ENCODE data around the gene ZNF865. TPM values are rescaled to one million over a fixed set of nuclear protein-coding genes. Genes with fewer than 3 reads are reported as not detected.

Gene ZNF865
- total RNA-seq, 4 donors from 2014 or later: 7.5 to 15.4 (median 10.2) TPM

- H3K27me3 ChIP-seq: no peaks in the 10 kb centered on the region
- H3K9me3 ChIP-seq: no peaks in the 10 kb centered on the region
- intact Hi-C loops (cut with DNase I): no loop called here
- peaks cover 12 to 32% (median 26%) of the 10 kb centered on the region in 4 donors for H3K4me1 ChIP-seq
- H3K36me3 ChIP-seq: peaks cover 19 to 27% (median 25%) of the 10 kb centered on the region in 4 donors
- peak overlapping the region in 3 of 4 donors; percentile 86 to 92 (median 89) for H3K27ac ChIP-seq (replicated peaks in 1 of 4)
- no peak for DNase-seq (ENCODE audit: extremely low spot score)
- WGBS: 92% methylated on average over 73 of the region's 90 CpGs
- H3K4me3 ChIP-seq: peak overlapping the region; percentile 67 to 98 (median 80)
- TF ChIP-seq POLR2A (IDR thresholded peaks at IDR 0.05; ENCODE audit: low read depth) (no peak), EP300 (IDR thresholded peaks at IDR 0.05) (no peak), POLR2AphosphoS5 (IDR thresholded peaks at IDR 0.05) (no peak)
- TF ChIP-seq, protein P1, sequence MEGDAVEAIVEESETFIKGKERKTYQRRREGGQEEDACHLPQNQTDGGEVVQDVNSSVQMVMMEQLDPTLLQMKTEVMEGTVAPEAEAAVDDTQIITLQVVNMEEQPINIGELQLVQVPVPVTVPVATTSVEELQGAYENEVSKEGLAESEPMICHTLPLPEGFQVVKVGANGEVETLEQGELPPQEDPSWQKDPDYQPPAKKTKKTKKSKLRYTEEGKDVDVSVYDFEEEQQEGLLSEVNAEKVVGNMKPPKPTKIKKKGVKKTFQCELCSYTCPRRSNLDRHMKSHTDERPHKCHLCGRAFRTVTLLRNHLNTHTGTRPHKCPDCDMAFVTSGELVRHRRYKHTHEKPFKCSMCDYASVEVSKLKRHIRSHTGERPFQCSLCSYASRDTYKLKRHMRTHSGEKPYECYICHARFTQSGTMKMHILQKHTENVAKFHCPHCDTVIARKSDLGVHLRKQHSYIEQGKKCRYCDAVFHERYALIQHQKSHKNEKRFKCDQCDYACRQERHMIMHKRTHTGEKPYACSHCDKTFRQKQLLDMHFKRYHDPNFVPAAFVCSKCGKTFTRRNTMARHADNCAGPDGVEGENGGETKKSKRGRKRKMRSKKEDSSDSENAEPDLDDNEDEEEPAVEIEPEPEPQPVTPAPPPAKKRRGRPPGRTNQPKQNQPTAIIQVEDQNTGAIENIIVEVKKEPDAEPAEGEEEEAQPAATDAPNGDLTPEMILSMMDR (IDR thresholded peaks at IDR 0.05): no peak
Measured at GRCh38 chr19:55578761-55579747, 26.4 kb upstream of the ZNF865 start.

DNA sequence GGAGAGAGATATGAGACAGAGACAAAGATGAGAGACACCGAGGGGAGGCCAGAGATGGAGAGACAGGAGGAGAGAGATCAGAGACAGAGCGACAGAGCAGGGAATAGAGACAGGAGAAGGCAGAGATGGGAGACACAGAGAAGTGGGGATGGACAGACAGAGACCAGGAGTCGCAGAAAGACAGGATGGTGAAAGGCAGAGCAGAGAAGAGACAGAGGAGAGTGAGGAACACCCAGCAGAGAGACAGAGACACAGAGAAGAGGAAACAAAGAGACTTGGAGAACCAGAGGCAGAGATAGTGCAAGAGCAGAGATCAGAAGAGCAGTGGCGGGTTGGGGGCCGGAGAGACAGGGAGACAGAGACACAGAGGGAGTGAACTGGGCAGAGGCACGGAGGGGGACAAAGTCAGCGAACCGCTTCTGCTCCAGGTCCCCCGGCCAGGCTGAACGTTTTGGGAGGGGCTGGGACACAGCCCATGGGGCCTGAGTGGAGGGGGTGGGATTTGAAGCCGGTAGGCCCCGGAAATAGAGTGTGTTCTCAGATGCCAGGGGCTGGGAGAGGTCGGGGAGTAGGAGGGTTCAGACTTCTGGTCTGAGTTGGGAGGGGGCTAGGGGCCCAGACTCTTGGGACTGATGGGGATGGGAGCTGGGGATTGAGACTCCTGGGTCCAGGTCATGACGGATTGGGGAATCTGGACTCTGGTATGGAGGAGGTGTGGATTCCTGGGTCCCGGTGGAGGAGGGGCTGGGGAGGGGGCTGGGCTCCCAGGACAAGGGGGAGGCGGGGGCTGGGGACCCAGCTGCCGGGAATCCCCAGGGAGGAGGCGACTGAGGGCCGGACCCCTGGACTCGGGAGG lies 25.5 kb upstream of the ZNF865 start:
- no peak for DNase-seq (ENCODE audit: extremely low spot score)
- H3K36me3 ChIP-seq: peaks cover 19 to 27% (median 25%) of the 10 kb centered on the region in 4 donors
- intact Hi-C loops (cut with DNase I): loop anchor here (2.0 kb wide), 1 partner anchor 63 kb away; no protein-coding TSS in a partner anchor
- peak overlapping the region; percentile 67 to 98 (median 80) for H3K4me3 ChIP-seq
- TF ChIP-seq EP300 (IDR thresholded peaks at IDR 0.05): no peak
- no peak for TF ChIP-seq POLR2A (IDR thresholded peaks at IDR 0.05; ENCODE audit: low read depth)
- no peak for TF ChIP-seq POLR2AphosphoS5 (IDR thresholded peaks at IDR 0.05)
- TF ChIP-seq, protein P1 (IDR thresholded peaks at IDR 0.05): no peak
- WGBS: 13% methylated on average over 16 of the region's 20 CpGs
- no peaks in the 10 kb centered on the region for H3K27me3 ChIP-seq
- H3K27ac ChIP-seq (replicated peaks in 1 of 4): peak overlapping the region; percentile 86 to 95 (median 90)
- H3K9me3 ChIP-seq: no peaks in the 10 kb centered on the region
- peaks cover 12 to 32% (median 26%) of the 10 kb centered on the region in 4 donors for H3K4me1 ChIP-seq

DNA sequence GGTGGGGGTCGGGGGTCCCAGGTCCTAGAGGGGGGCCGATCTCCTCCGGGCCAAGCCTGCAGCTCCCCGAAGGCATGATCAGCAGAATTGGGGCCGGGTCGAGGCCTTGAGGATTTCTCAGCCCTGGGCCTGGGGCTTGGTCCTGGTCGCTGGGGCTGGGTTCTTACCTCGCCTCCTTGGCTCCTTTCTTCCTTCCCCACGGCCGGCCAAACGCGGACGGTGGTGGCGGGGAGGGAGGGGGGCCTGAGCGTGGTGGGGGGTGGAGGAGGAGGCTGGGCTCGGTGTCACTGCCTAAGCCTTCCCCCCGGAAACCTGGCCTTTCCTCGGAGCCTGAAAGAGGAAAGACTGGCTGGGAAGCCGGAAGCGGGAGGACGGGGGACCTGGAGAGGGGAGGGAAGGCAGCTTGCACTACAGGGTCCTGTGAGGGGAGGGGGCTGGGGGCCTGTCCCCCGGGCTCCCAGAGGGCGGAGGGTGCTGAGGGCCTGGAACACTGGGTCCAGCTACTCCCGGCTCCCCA lies 24.8 kb upstream of the ZNF865 start, which contains the start of gene ZNF579:
TSS of gene ZNF579 (minus strand) at position 221 of the 517 bp plus-strand sequence. CDS start 1,209 bp downstream, outside the sequence.
- TF ChIP-seq, protein P1 (IDR thresholded peaks at IDR 0.05): peak in 1 of 3 experiments; percentile 9
- TF ChIP-seq EP300 (IDR thresholded peaks at IDR 0.05): no peak
- peak; percentile 65 to 70 for TF ChIP-seq POLR2AphosphoS5 (IDR thresholded peaks at IDR 0.05)
- intact Hi-C loops (cut with DNase I): loop anchor here (2.0 kb wide), 1 partner anchor 64 kb away; no protein-coding TSS in a partner anchor
- Histone ChIP-seq H3K36me3 (peaks cover 19 to 27% (median 25%) of the 10 kb centered on the region in 4 donors), H3K4me3 (peak within 1 kb of the TSS; percentile 67 to 98 (median 80)), H3K27me3 (peaks cover 0 to under 1% (median 0%) of the 10 kb centered on the region in 4 donors), H3K27ac (replicated peaks in 1 of 4) (peak within 1 kb of the TSS; percentile 86 to 95 (median 90)), H3K4me1 (peaks cover 14 to 36% (median 31%) of the 10 kb centered on the region in 4 donors), H3K9me3 (no peaks in the 10 kb centered on the region)
- 1% methylated on average over 16 of the region's 24 CpGs for WGBS
- peak; percentile 96 for DNase-seq (ENCODE audit: extremely low spot score)

DNA sequence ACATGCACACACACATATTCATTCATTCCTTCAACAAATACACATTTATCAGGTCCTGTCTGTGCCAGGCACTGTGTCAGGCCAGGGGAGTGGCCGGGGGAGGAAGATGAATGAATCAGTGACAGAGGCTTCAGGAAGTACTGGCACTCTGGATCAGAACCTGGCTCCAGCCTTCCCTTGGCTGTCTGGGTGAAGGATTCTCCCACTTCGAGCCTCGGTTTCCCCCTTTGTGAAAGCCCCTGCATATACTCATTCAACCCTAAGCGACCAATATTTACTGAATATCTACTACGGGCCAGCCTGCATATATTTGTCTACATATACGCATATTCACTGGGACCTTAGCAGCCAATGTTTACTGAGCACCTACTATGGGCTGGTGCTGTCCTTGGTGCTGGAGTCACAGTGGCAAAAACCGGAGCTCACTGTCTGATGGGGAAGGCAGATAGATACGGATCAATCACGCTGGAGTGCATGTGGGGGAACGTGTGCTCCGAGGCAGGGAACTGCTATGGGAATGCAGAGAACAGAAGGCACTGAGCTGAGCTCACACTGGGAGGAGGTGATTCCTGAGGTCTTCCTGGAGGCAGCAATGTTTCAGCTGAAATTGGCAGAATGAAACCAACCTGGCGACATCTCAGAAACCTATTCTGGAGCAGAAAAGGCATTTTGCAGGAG lies 24.2 kb upstream of the ZNF865 start:
- Histone ChIP-seq H3K4me3 (peak overlapping the region; percentile 67 to 98 (median 80)), H3K27me3 (peaks cover 0 to 6% (median 0%) of the 10 kb centered on the region in 4 donors), H3K4me1 (peaks cover 20 to 42% (median 37%) of the 10 kb centered on the region in 4 donors), H3K27ac (replicated peaks in 1 of 4) (peak overlapping the region; percentile 86 to 95 (median 90)), H3K9me3 (no peaks in the 10 kb centered on the region), H3K36me3 (peaks cover 19 to 27% (median 25%) of the 10 kb centered on the region in 4 donors)
- intact Hi-C loops (cut with DNase I): loop anchor here (2.0 kb wide), 1 partner anchor 64 kb away; no protein-coding TSS in a partner anchor
- no peak for TF ChIP-seq EP300 (IDR thresholded peaks at IDR 0.05)
- TF ChIP-seq, protein P1 (IDR thresholded peaks at IDR 0.05): no peak
- TF ChIP-seq POLR2A (IDR thresholded peaks at IDR 0.05; ENCODE audit: low read depth): no peak
- no peak for TF ChIP-seq POLR2AphosphoS5 (IDR thresholded peaks at IDR 0.05)
- no peak for DNase-seq (ENCODE audit: extremely low spot score)
- WGBS: 35% methylated on average over 12 of the region's 12 CpGs
